GM11168 (cell line): ENCODE data around the gene DCTN1.
"Not testable (repeated sequence)": the region's sequence is repeated elsewhere in the genome, so short reads cannot be mapped to it uniquely, and the experiment has no call there.

Experiments
- in situ Hi-C: fragments of 300-500 bp; cut with MboI; formaldehyde crosslinking; loops from one replicate; pipeline ENCODE4 v1.12.0; 2022; ENCODE audit warnings: low sequenced_read_pairs; ENCODE audit not compliant: unreplicated experiment

The DCTN1 gene

DNA sequence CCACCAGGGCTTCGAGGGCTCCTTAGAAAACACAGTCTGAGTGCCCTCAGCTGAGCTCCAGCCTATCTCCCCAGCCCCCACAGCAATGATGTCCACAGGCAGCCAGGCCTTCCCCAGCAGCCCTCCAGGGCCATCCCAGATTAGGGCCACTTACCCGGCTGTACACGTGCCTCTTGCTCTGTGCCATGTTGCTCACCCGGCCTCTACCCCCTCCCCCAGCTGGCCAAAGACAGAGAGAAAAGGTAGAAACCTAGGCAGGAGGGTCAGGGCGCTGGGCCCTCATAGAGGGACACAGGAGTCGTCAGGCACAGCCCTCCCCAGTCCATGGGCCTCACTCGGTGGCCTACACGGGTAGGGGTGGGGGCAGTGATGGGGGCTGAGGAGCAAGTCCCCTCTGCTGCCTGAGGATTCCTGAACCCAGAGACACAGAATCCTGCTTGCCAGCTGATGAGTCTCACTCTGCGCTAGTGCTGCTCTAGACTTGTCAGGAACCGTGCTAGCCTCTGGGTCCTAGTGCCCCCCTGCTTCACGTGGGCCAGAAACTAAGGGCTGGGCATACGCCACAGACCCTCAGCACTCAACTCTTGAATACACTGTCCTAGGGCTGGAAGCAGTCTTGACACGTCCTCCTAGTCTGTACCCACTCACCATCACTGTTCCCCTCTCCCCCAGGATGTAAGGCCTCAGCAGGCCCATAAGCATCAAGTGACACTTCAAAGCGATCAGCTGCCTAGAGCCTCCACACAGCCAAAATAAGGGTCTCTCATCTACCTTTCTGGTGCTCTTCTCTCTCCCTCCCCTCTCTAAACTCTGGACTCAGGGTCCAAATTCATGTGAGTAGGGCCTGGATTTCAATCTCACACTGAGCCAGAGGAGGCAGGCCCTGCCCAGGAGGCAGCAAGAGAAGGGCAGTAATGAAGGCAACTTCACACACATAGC lies at the start of gene DCTN1:
TSS of gene DCTN1 (minus strand) at position 461 of the 939 bp plus-strand sequence. CDS start at position 187, 274 bp downstream.
- in situ Hi-C loops = no loop called here

DNA sequence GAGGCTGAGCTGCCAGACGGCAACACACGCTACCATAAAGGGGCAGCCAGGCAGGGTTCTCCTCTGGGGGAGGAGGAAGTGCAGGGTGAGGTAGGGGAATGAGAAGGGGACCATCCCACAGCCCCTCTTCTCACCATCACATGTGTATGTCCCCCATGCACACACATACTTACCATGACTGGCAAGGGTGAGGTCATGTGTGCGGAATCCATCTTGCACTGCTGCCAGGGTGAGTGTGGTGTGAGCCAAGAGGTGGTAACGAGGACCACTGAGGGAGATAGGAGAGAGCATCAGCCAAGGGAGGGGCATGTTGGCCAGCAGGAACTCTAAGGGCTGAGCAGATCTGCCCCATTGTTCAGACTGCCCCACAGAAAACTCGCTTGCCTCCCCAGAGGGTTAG lies 48.6 kb upstream of the DCTN1 start:
- in situ Hi-C loops = no loop called here

DNA sequence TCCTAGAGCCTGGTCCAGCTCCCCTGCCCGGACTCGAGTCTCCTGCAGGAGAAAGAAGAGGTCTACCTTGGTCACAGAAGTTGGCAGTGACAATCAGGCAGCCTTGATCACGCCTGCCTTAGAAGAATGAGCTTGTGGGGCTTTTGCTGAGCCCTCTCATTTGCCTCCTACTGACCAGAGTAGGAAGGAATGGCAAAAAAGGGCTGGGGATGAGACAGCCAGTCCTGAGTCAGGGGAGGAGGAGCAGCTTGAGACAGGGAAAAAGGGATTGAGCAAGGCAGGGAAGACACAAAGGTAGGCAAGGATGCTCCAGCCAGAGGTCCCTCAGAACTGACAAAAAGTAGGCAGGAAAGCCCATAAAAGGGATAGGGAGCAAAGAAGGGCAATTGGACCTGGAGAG lies 47.4 kb upstream of the DCTN1 start:
- in situ Hi-C loops = no loop called here

DNA sequence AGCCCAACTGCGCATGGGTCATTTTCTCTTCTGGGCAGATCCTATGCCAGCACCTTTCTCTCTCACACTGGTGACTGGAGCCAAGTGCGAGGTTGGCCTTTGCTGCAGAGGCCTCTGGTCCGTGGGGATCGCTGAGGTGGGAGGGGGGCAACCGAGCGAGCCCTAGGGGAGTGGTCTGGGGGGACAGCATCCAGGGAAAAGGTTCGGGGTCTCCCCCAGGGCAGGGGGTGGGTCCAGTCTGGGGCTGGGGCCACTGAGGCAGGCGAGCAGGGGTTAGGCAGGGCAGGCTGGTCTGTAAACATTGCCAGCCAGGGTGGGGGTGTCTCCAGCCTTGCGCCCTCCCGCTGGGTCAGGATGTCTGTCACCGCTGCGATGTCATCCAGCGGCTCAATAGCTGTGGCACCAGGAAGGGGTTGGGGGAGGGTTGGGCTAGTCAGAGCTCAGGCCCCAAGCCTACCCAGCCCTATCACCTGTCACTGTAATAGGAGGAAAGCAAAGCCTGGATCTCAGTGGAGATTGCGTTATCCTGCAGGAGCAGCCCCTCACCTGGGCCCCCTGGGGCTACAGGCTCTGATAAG lies 46.2 kb upstream of the DCTN1 start:
- in situ Hi-C loops = no loop called here

DNA sequence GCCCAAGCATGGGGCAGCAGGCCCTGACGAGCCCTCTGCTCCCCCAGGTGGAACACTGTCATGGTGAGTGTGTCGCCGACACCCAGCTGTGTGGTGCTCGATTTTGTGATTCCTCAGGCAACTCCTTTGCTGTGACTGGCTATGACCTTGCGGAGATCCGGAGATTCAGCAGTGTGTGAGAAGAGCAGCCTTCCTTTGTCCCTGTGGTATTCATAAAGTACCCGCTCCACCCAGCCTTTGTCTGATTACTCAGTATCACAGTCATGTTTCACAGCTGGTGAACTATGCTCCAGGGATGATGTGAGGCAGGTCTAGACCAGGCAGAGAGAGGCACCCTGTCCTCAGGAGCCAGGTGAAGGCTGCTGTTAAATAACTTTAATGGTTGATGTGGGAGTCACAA lies 45.4 kb upstream of the DCTN1 start:
- in situ Hi-C loops = no loop called here

DNA sequence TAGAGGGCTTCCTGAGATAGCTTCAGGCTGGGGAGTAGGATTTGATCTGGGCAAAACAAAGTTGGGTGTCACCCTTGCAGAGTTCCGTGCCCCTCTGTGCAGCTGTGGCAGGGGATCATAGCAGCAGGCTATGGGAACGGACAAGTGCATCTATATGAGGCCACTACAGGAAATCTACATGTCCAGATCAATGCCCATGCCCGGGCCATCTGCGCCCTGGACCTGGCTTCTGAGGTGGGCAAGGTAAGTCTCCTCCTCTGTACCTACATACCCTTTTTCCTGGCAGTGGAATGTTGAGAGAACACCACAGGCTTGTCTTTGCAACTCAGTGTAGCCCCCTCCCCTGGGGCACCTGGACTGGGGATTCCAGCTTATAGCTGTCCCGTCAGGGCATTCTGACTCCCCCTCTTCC lies 44.9 kb upstream of the DCTN1 start:
- in situ Hi-C loops = no loop called here

DNA sequence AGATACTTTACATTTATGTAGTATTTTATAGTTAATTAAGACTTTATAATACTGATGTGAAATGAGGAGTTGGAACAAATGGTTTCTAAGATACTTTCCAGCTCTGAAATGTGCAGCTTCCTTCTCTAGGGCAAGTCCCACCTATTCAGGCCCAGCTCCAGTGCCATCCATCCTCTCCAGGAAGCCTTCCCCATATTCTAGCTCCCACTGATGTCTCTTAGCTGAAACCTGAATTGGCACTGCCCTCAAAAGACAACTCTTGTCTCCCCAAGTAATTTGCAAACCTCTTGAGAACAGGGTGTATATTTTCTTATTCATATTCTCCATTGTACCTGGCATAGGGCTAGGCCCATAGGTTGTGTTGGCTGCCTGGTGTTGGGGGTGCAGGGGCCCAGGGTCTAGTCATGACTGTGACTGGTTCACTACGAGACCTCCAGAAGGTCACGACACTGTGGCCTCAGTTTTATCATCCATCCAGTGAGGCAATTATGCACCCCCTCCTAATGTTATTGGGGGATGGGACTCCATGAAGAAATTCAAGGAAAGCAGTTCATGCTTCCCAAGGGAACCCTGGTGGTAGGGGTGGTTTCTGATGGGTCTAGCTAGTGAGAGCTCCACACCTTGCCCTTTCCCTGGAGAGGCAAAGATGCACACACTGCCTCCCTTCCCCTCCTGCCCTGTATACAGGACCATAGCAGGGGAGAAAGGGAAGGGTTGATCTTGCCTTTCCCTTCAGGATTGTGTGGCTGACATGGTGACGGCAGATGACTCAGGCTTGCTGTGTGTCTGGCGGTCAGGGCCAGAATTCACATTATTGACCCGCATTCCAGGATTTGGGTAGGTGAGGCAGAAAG lies 44.3 kb upstream of the DCTN1 start:
- in situ Hi-C loops = no loop called here

DNA sequence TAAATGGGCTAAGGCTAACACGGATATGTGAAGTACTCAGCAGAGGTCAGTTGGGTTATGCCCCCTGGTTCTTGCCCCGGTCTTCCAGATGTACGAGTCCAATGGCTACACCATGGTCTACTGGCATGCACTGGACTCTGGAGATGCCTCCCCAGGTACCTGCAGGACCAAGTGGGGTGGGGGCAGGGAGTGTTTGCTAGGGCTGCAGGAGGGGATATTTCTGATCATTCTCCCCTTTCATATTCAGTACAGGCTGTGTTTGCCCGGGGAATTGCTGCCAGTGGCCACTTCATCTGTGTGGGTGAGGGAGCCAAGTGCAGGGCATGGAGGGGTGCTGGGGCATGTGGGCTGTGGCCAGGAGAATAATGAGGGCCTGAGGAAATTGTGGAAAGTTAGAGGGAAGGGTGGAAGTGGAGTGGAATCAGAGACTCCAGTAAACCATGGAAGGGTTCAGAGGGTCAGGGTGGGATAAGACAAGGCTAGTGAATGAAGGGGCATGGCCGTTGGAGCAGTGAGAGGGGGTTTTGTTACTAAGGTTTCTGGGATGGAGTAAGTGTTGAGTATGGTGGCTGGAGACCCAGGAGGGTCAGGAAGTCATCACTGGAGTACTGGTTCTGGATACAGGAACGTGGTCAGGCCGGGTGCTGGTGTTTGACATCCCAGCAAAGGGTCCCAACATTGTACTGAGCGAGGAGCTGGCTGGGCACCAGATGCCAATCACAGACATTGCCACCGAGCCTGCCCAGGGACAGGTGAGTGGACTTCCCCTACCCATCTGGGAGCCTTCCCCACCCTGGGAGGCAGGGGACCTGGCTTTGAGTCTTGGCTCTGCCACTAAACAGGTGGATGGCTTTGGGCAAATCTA lies 43.4 kb upstream of the DCTN1 start:
- in situ Hi-C loops = no loop called here

DNA sequence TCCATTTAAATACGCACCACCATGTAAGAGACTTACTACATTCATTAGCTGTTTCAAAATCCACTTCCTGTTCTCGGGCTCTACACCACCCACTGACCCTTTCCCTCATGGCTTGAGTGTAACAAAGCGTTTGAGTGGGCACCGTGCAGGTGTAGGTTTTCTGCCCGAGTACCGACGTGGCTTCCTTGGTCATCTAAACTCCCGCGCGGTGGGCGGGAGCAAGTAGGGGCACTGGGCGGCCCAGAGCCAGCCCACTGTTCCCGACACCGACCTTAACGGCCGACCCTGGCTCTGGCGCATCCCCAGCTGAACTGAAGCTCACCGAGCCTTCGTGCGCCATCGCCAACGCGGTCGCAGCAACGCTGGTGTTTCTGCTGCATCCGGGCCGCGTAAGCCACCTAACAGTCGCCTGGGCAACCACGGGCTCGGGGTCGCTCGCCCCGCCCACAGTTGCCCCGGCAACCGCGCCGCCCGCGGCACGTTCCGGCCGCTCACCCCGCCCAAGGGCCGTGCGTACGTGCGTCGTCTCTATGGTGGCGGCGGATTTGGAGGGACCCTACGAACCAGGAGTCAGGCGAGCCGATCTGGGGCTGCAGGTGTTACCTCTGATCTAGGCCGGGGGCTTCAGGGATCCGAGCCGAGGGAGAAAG lies 41.2 kb upstream of the DCTN1 start, which contains the start of the genes C2orf81 and WDR54:
TSS of gene C2orf81 (minus strand) at position 399 of the 650 bp plus-strand sequence. CDS start at position 340, 59 bp downstream.
TSS of gene WDR54 (plus strand) at position 510 of the 650 bp plus-strand sequence. CDS start 424 bp downstream, outside the sequence.
- in situ Hi-C loops = no loop called here

DNA sequence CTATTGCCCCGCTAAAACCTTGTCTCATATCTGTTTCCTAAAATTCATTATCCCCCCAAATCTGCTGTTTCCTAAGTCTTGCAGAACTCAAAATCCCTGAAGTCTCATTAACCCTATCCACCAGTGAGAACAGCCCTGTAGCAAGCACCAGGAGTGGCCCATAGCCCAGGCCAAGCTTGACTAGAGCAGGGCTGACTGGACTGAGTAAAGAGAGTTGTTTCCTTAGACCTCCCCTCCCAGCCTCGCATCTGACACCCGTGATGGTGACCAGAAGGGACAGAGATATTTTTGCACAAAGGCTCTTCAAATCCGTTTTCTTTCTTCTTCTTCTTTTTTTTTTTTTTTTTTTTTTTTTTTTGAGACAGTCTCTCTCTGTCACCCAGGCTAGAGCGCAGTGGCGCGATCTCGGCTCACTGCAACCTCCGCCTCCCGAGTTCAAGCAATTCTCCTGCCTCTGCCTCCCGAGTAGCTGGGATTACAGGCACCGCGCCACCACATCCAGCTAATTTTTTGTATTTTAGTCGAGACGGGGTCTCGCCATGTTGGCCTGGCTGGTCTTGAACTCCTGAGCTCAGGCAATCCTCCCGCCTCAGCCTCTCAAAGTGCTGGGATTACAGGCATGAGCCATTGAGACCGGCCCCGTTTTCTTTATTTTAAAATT lies 40.5 kb upstream of the DCTN1 start:
- in situ Hi-C loops = not testable (repeated sequence)

DNA sequence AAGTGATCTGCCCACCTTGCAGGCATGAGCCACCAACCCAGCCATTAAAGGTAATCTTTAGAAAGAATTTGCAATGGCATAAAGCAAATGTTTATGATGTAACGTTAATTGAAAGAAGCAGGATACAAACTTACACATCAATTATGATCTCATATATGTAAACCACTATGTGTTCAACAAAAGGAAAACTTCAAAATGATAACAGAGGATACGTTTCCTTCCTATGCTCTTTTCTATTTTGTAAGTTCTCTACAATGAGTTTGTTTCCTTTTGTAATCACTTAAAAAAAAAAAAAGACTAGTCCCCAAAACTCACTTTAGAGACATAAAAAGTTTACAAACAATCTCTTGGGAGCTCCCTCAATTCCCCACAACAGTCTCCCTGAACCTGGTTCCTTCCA lies 39.9 kb upstream of the DCTN1 start:
- in situ Hi-C loops = no loop called here

DNA sequence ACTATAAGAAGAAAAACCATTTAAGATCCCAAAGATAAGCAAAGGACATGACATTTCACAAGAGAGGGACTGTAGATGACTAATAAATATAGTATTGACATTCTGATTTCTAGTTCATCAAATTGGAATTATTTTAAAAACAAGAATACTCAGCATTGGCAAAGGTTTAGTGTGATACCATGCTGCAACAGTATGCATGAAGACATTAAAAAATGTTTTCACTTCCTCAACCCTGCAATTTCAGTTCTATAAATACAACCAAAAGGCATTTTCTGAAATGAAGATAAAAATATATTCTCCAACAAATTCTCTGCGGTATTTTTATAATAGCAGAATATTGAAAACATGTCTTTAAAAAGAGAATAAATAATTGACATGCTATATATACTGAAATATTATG lies 39.2 kb upstream of the DCTN1 start:
- in situ Hi-C loops = no loop called here

DNA sequence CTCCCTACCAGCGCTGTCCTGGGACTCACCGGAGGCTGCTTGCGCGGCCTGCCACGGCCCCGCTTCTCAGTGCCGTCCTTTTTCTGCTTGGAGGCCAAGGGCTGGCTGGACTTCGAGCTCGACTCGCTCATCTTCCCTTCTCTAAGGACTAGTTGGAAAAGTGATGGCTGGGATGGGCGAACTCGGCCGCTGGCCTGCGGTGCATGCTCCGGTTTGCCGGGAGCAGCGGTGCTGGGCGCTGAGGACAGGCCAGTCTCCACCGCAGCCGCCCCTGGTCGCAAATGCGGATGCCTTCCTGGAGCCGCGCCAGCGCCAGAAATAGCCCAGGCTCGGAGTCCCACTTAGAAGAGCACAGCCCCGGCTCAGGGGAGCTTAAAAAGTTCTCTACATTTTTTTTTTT lies 38.2 kb upstream of the DCTN1 start:
- in situ Hi-C loops = no loop called here

DNA sequence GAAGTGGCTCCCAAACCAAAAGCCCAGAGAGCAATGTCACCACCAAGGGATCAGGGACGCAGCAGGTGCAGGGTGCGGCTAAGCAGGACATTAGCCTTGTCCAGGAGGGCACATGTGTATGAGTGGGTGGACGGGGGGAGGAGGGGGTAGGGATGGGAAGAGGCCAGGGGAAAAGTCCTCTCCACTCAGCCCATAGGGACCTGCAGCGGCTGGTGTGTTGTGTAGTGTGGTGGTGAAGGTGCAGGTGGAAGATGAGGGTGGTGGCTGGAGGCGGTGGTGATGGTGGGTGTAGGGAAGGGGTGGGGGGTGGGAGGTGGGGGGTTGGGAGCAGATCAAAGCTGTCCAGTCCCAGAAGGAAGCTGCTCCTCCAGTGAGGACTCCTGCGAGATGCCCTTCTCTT lies 37.7 kb upstream of the DCTN1 start:
- in situ Hi-C loops = no loop called here

DNA sequence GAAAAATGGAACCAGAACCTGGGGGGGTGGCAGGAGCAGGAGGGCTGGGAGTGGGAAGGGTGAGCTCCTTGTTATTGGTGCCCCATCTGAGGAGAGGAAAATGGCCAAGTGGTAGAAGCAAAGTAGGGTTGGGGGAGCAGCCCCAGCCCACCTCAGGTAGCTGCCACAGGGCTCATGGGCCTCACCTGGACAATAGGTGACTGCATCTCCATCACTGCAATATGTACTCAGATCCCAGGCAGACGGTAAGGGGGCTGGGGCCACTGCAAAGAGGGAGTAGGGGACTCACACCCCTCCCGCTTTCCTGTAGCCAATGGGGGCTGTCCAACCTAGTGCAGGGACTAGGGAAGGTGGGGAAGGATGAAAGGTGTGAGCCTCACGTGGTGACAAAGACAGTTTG lies 37.1 kb upstream of the DCTN1 start:
- in situ Hi-C loops = no loop called here

DNA sequence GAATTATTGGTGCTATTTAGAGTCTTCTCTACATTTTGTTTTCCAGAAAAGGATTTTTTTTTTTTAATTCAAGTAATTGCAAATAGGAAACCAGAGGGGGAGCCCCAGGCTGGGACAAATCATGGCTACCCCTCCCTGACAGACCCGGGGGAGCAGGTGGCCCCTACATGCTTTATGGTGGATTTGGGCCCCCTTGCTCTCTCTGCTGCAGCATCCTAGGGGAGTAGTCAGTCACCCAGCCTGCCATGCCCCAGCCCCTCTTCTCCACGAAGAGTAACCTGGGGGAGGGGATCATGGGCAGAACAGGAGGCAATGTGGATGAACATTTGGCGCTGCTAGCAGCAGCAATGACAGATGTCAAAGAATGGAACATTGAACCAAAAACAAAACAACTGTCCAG lies 36.7 kb upstream of the DCTN1 start:
- in situ Hi-C loops = no loop called here

DNA sequence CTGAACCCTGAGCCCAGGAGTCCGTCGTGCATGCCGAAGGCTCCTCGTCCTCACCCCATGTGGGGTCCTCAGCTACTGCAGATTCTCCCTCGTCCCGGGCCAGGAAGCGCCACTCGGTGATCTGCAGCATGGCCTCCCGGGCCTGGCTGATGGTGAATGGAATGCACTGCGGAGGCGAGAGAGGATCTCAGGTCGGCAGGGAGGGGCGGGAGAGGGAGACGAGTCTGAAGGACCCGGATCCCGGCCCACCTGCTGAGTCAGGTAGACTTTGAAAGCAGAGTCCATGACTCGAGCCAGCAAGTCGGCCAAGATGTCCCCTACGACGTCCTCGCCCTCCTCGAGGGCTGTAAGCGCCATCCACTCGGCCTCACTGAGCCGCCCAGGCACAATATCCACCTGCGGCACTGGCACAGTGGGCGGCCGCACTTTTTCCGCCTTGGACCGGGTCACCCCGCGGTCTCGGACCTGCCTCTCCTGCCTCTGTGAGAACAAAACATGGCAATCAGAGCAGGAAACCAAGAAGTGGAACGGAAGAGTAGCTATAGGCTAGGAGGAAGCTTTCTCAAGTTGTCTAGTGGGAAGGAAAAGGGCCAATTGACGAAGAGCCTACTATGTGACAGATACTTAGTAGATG lies 35.8 kb upstream of the DCTN1 start:
- in situ Hi-C loops = no loop called here
